GM18507 (cell line): ENCODE results near the gene MYO1G.

ENCODE experiments used
- DNase-seq: peaks from one replicate; pipeline ENCODE4 v3.0.0; 2011; ENCODE audit warnings: low read depth; ENCODE audit not compliant: insufficient read length; ENCODE audit errors: extremely low spot score
- FAIRE-seq: peaks from 2 replicates; lab custom pipeline; 2011; peaks lifted over from hg19 to GRCh38; lab: Jason Lieb, UNC

The MYO1G gene

GRCh38 chr7:44912775-44913347, 66.0 kb downstream of the MYO1G start:
- no peak for FAIRE-seq
- no peak for DNase-seq
